Middle frontal gyrus (tissue), 1 donor: ENCODE data around the gene LCE1D.

Experiments
- DNase-seq: peaks from one replicate; pipeline ENCODE4 v3.0.0-alpha.2; 2015; ENCODE audit warnings: low spot score; ENCODE audit errors: extremely low spot score

Gene LCE1D

DNA sequence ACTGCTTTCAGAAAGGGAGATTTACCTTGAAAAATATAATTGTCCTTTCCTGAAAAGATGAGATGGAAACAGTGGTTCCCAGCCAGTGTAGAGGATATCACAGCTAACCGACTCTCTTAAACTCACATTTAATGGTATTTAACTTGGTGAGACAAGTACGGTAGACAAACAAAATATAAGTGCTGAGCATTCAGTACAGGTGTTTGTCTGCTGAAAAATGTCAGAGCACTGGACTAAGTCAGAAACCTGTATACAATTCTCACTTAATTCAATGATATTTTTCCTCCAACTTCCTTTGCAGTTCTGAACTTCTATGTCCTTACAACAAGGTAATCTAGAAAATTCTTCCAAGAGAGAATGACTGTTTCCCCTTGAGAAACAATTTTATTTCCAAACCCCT is 15.2 kb downstream of the LCE1D start, which contains the start of gene LCE1B:
Gene LCE1B, plus strand, starts transcription at position 301 of the 400 bp plus-strand sequence. CDS start 476 bp downstream, outside the sequence.
- no peak for DNase-seq

DNA sequence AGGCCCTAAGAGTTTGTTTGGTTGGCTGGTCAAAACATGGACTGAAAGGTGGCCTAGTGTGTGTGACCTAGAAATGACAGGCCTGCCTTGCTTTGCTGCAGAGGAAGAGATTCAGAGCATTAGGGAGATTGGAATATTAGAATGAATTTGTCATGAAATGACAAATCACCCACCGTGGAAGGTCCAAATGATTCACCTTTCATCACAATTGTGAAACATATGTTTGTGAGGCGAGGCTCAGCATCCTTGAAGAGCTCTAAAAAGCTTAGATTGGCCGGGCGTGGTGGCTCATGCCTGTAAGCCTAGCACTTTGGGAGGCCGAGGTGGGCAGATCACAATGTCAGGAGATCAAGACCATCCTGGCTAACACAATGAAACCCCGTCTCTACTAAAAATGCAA is 20.8 kb downstream of the LCE1D start:
- DNase-seq, result no peak

DNA sequence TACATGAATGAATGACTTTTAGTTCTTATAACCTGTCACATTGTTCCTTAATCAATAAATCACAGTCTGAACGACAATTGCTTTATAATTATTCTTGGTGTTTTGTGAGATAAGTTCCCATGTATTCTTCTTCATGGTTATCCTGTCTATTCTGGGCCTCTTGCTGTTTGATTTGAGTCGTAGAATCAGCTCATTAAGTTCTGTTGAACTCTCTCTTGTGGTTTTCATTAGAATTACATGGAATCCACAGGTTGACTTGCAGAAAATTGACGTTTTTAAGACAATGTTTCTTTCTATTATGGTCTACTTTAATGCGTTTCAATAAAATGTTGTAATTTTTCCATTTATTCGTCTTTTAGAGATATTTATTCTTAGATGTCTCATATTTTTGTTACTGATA is 26.8 kb downstream of the LCE1D start:
- DNase-seq, result no peak

DNA sequence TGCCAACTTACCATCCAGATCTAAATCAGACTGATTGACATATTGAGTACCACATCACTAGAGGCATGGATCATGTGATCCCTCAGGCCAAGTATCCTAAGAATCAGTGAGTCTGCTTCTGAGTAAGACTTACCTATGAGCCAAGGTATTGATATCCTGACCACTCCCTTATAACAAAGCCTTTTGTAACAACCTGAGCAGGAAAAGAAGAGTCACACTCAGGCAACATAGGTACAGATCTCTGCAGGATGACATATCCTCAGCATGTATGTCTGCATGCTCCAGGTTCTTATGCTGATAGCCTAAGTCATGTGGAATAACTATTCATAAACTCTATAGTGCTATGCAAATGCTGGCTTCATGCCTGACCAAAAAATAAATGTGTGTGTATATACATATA is 28.4 kb downstream of the LCE1D start:
- DNase-seq, result no peak

DNA sequence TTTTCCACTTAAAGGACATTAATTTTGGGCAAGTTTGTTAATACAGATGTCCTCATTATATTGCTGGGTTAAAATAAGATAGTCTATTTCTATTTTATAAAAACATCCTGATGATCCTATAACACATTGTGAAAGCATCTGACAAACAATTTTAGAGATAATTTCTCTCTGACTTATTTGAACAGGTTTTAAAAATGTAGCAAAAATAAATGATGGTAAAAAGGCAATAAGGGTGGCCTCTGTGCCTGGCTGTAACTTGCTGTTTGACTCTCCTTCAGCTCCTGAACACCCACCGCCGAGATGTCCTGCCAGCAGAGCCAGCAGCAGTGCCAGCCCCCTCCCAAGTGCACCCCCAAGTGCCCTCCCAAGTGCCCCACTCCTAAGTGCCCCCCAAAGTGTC is 30.7 kb downstream of the LCE1D start, which contains the start of gene LCE1A:
Gene LCE1A, plus strand, starts transcription at position 301 of the 400 bp plus-strand sequence. Its CDS starts 0 bp downstream, at position 301.
- DNase-seq, result no peak

DNA sequence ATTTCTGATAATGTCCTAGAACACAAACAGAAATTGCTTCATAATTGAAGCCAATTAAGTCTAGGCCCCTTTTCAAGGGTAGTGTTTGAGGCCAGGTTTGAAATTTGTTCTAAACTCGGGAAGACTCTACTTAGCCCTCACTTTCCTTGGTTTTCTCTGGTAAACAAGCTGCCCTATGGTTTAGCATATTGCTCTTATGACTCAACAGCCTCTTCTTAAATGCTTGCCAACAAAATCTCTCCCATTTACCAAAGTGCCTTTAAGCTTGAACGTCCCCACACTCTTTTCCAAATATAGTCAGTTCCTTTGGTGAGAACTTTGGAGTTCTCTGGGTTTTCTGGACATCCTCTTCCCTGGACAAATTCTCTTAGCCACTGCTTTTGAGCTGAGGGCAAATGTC is 40.3 kb downstream of the LCE1D start:
- DNase-seq, result no peak

DNA sequence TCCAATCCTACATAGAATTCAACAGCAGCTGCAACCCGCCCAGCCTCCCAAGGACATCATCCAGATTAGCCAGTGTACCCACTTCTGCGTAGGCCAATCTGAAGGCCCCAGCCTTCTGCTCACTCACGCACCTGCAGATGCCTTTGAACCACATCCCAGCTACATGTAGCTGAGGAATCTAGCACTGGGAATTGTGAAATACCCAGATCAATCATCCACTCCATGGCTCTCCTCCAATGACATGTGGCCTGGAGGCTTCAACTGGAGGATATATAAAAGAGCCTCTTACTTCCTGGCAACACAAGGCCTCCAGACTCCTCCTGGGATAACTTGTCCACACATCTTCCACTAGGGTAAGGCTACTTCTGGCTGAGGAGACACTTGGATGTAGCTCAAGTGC is 46.0 kb downstream of the LCE1D start, which contains the start of gene LCE6A:
Gene LCE6A, plus strand, starts transcription at position 301 of the 400 bp plus-strand sequence. CDS start 665 bp downstream, outside the sequence.
- DNase-seq, result no peak
